Activated T-helper 1 cell treated with anti-CD3 and anti-CD28 coated beads, Interleukin-2, amount 50 U/mL, for 16 hours (primary cell): ENCODE measurements around the gene EIF3D.

Source experiments
- DNase-seq, 2 donors: peaks; one replicate each; pipeline ENCODE4 v3.0.0-alpha.2; 2020; ENCODE audit warnings: low read depth in 1 of 2, low spot score in 1 of 2

EIF3D gene

DNA sequence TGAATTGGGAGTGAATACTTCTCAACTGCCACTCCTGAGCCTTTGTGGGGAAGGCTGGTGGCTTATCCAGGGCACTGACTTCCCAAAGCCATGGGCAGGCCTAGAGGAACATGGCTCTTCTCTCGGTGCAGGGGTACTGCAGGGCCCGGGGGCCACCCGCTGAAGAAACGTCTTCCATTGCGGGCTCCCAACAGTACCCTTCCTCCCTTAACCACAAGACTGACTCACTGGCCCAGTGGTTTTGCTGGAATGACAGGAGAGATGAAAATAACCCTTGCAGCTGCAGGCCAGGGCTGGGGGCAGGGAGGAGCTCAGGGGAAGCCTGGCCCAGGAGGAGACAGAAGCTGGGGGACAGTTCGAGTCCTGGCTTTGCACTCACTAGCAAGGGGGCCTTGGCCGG is 61.0 kb downstream of the EIF3D start:
- DNase-seq, result no peak

DNA sequence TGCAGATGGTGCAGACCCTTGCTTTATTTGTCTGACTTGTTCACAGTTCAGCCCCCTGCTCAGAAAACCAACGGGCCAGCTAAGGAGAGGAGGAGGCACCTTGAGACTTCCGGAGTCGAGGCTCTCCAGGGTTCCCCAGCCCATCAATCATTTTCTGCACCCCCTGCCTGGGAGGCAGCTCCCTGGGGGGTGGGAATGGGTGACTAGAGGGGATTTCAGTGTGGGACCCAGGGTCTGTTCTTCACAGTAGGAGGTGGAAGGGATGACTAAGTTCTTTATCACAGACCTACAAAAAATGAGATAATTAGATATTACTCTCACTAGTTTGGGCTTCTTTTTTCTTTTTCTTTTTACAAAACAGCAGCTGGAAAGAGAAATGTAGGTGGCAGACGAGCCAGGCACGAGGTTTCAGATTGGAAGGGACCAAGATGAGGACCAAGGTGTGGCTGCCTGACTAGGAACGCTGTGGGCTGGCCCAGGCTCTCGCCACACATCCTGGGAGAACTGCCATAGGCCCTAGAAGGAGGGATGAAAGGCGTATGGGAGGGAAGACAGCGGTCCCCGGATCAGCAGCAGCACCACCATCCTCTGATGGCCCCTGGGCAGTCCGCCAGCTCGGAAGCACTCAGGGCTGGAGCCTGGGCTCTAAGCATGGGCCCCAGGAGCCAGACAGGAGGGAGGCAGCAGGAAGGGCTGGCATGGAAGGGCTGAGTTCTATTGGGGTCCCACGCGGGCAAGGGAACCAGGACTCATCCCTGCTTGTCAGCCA is 61.7 kb downstream of the EIF3D start:
- no peak for DNase-seq

DNA sequence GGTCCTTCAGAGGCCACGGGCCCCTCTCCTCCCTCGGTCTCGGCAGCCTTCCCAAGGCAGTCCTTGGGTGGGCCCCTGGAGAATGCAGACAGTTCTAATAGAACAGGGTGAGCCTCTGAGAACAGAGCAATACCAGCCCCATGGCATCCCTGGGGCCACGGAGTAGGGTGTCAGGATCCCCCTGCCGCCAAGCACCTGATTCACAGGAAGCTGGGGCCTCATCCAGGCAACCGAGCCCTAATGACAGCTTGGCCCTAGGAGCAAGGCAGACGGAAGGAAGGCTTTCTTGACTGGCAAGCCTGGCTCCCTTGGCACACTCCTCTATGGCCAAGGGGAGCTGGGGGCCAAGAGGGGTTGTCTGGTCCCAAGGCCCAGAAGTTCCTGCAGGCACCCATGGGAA is 62.7 kb downstream of the EIF3D start:
- no peak for DNase-seq

DNA sequence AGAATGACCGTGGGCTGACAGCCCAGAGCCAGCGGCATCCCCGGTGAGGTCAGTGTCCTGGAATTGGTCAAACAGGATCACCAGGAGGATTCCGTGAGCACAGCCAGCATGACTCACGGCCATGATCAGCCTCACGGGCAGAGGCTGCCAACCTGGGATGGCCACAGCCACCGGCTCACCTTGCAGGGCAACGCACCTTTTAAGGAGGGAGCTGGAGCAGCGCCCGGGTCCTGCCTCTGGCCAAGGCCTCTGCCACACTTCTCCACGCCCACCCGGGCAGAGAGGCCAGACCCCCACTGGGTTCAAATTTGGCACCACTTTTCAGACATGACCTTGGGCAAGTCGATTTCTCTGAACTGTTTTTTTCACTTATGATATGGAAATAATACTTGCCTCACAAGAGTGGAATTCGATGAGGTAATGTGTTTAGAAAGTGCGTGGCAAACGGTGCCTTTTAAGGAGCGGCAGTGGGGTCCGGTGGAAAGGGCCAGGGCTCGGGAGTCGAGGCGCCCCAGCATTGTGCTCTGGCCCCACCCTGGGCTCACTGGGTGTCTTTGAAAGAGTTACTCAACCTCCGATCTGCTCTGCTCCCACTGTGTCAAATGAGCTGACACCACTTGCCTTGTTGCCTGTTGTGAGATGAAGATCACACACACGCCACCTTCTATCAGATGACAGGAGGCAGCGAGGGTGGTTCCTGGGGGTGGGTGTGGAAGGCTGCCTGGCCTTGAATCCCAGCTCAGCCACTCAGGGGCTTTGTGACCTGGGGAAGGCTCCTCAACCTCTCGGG is 63.5 kb downstream of the EIF3D start:
- DNase-seq, result no peak

DNA sequence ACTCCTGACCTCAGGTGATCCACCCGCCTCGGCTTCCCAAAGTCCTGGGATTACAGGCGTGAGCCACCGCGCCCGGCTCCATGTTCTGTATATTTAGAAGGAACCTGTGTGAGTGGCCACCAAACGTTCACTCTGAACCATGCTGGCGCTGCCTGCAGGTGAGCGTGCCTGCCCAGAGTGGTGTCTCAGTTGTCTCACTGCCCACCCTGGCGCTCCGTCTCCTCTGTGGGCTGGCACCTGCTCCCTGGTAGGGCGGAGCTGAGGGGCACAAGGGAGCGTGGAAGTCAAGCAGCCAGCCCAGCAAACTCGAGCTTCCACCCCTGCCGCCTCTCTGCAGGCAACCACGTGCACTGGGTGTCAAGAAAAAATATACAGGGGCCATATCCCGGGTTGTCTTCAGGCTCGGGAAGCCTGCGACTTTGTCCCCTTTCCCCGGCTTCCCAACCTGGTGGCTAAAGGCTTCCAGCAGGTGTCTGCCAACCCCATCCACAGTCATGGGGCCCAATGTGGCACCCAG is 64.2 kb downstream of the EIF3D start:
- DNase-seq, result no peak

DNA sequence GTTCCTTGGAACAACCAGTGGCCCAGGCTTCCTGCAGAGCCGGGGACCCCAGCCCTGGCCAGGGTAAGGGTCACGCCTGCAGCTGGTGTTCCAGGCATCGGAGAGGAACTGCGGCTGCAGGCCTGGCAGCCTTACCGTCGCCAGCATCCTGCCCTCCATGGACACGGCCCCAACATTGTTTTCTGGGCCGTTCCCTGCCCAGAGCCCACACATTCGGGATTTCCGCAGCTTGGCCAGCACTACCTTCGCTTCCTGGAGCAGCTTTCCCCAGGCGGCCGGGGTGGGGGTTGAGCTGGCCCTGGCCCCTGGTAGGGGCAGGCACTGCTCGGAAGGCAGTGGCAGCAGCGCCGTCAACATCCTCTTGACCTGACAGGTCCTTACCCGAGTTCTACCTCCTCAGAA is 65.2 kb downstream of the EIF3D start:
- DNase-seq, result no peak

DNA sequence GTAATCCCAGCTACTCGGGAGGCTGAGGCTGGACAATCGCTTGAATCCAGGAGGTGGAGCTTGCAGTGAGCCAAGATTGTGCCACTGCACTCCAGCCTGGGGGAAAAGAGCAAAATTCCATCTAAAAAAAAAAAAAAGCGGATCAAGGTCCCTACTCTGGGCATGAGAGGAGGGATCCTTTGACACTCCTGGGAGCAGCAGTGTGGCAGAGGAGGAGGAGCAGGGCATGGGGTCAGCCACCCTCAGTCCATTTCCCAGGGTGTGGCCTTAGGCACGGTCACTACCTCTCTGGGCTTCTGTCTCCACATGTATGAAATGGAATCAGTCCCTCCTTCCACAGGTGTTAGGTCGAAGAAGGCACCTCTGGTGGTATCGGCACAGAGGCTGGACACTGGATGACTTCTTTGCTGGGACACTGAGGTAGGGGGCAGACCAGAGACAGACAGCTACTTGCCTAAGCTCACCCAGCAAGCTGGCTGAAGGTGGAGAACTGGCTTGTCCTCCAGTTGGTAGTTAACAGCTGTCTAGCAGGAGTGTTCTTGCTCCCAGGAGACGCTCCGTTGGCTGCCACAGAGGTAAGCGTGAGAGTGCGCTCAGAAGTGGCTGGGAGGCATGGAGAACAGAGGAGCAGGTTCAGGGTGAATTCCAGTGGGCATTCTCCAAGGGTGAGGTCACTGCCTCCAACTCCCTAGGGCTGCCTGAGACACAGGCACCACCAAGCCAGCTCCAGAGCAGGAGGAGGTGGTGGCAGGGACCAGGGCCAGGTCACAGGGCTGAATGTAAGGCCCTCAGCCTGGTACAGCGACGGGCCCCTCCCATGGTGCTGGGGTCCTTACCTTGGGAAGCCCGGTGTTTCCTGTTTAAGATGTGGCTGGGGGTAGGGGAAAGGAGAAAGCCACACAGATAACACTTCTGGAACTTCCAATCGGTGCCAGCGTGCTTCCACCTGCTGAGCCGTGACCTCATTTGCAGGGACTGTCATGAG is 67.0 kb downstream of the EIF3D start:
- no peak for DNase-seq
